Endothelial cell of umbilical vein (primary cell): ENCODE data around the gene TMEM43. TPM values are rescaled to one million over a fixed set of nuclear protein-coding genes. Genes with fewer than 3 reads are reported as not detected.

ENCODE experiments used
- BruUV-seq: library from RNA; stranded (reverse); fragments of 400-500 nt; replicated peaks from 2 replicates; lab custom pipeline; 2021; lab: Mats Ljungman, UMichigan
- CTCF ChIA-PET: fragments of 300-600, 350-600 bp; sonication (Branson Sonifier 250); formaldehyde crosslinking; loops from one replicate; lab custom pipeline; 2021; ENCODE audit warnings: antibody characterized with exemption, inconsistent platforms; lab: Charles Lee
- POLR2A ChIA-PET: fragments of 300-600, 350-600 bp; sonication (Branson Sonifier 250); formaldehyde crosslinking; loops from one replicate; lab custom pipeline; 2021; ENCODE audit warnings: antibody characterized with exemption, inconsistent platforms; lab: Charles Lee
- DNase-seq: peaks from one replicate; pipeline ENCODE4 v3.0.0-alpha.2; 2011; ENCODE audit warnings: low read depth, low spot score
- FAIRE-seq: peaks from 2 replicates; lab custom pipeline; 2011; peaks lifted over from hg19 to GRCh38; lab: Jason Lieb, UNC
- H2AFZ ChIP-seq: 2 replicates; pipeline ENCODE4 v1.6.0; 2012; ENCODE audit warnings: low read depth, low read length, control low read depth, inconsistent platforms
- H3K27ac ChIP-seq: 2 replicates; pipeline ENCODE4 v1.5.1; 2011; ENCODE audit warnings: low read depth, mild to moderate bottlenecking, control low read depth, low read length, moderate library complexity; ENCODE audit not compliant: insufficient read depth
- H3K27me3 ChIP-seq, 2 experiments: 2 replicates each; pipeline versions ENCODE4 v1.6.0 to v1.6.1; 2011; ENCODE audit warnings: low read length in 2 of 2, mixed read lengths in 1 of 2; ENCODE audit not compliant: control insufficient read depth in 2 of 2, insufficient read depth in 2 of 2
- H3K36me3 ChIP-seq, 2 experiments: 2 replicates in 1 of 2; 3 replicates in 1 of 2; pipeline ENCODE4 v1.5.1; 2011; ENCODE audit warnings: low read length in 2 of 2, mild to moderate bottlenecking in 1 of 2, moderate library complexity in 1 of 2; ENCODE audit not compliant: control insufficient read depth in 2 of 2, insufficient read depth in 2 of 2; ENCODE audit errors: extremely low read depth in 1 of 2
- H3K4me1 ChIP-seq: 3 replicates; pipeline ENCODE4 v1.5.1; 2011; ENCODE audit warnings: mild to moderate bottlenecking, low read length; ENCODE audit not compliant: control insufficient read depth, insufficient read depth; ENCODE audit errors: extremely low read depth
- H3K4me2 ChIP-seq: 2 replicates; pipeline ENCODE4 v1.6.1; 2011; ENCODE audit warnings: low read length, control low read depth, mixed read lengths; ENCODE audit not compliant: insufficient read depth
- H3K4me3 ChIP-seq, 3 experiments: fragments of 200-600 bp in 1 of 3; sonication (generic), shearing (Covaris generic) in 1 of 3; replicated peaks in 1 of 3; 2 replicates each; pipeline ENCODE4 v1.5.1; 2011 to 2016; ENCODE audit warnings: control low read depth in 3 of 3, low read length in 3 of 3, mild to moderate bottlenecking in 2 of 3, inconsistent platforms in 1 of 3, low read depth in 1 of 3, moderate library complexity in 1 of 3; ENCODE audit not compliant: insufficient read depth in 1 of 3
- H3K79me2 ChIP-seq: 2 replicates; pipeline ENCODE4 v1.6.0; 2012; ENCODE audit warnings: low read length, inconsistent platforms; ENCODE audit not compliant: control insufficient read depth, insufficient read depth
- H3K9ac ChIP-seq: replicated peaks from 2 replicates; pipeline ENCODE3; 2011; ENCODE audit warnings: low read length, control low read depth; ENCODE audit not compliant: insufficient read depth; ENCODE audit errors: extremely low read depth
- H3K9me1 ChIP-seq: replicated peaks from 3 replicates; pipeline ENCODE4 v1.6.0; 2011; ENCODE audit warnings: mild to moderate bottlenecking, low read length; ENCODE audit not compliant: control insufficient read depth, insufficient read depth; ENCODE audit errors: extremely low read depth
- H3K9me3 ChIP-seq: replicated peaks from 2 replicates; pipeline ENCODE4 v1.5.1; 2012; ENCODE audit warnings: low read length, inconsistent platforms; ENCODE audit not compliant: control insufficient read depth, insufficient read depth
- H4K20me1 ChIP-seq: replicated peaks from 2 replicates; pipeline ENCODE3; 2011; ENCODE audit warnings: mild to moderate bottlenecking, low read length; ENCODE audit not compliant: control insufficient read depth, insufficient read depth; ENCODE audit errors: extremely low read depth
- CTCF ChIP-seq, 2 donors: IDR thresholded peaks; 1 replicate in 1 of 2; 2 replicates in 1 of 2; pipeline ENCODE4 v1.5.1; 2011; ENCODE audit warnings: low read length in 2 of 2, mild to moderate bottlenecking in 2 of 2, moderate library complexity in 2 of 2, control low read depth in 1 of 2, inconsistent platforms in 1 of 2, low read depth in 1 of 2; ENCODE audit not compliant: insufficient read depth in 1 of 2; ENCODE audit errors: extremely low read depth in 1 of 2
- EZH2 ChIP-seq: IDR thresholded peaks from 2 replicates; pipeline ENCODE4 v1.6.1; 2012; ENCODE audit warnings: borderline replicate concordance, low read depth, mild to moderate bottlenecking, moderate library complexity, low read length, inconsistent platforms; ENCODE audit not compliant: severe bottlenecking
- GATA2 ChIP-seq: IDR thresholded peaks from 2 replicates; pipeline ENCODE4 v1.7.0; 2011; ENCODE audit warnings: low read depth, mild to moderate bottlenecking, moderate library complexity, mixed read lengths, low read length; ENCODE audit not compliant: insufficient read length, insufficient read depth
- JUN ChIP-seq: IDR thresholded peaks from 2 replicates; pipeline ENCODE4 v1.6.1; 2011; ENCODE audit warnings: borderline replicate concordance, low read depth; ENCODE audit not compliant: insufficient read length, insufficient read depth
- MYC ChIP-seq: IDR thresholded peaks from one replicate; pipeline ENCODE4 v1.6.1; 2011; ENCODE audit warnings: mild to moderate bottlenecking, low read depth, low read length
- POLR2A ChIP-seq: IDR thresholded peaks from 2 replicates; pipeline ENCODE4 v1.6.1; 2012; ENCODE audit warnings: low read depth, mild to moderate bottlenecking, control low read depth, low read length
- POLR2AphosphoS5 ChIP-seq: IDR thresholded peaks from 2 replicates; pipeline ENCODE4 v1.6.1; 2012; ENCODE audit warnings: low read depth, mild to moderate bottlenecking, control low read depth, low read length, moderate library complexity; ENCODE audit not compliant: insufficient read depth
- dilution Hi-C: fragments of 300-500 bp; cut with MboI; formaldehyde crosslinking; loops from one replicate; pipeline ENCODE4 v1.15.0; 2019; ENCODE audit warnings: low sequenced_read_pairs; ENCODE audit not compliant: extremely low pct_ligation_motif_present
- intact Hi-C: fragments of 100-400 bp; cut with micrococcal nuclease; formaldehyde crosslinking; loops from one replicate; pipeline ENCODE4 v1.10.0; 2022
- polyA plus RNA-seq, 4 experiments: library from polyadenylated mRNA; depleted of rRNA in 3 of 4; stranded (reverse) in 3 of 4; unstranded in 1 of 4; fragments of >200 nt; gene quantifications; 2 replicates each; pipeline versions ENCODE4 v1.2.1 to v1.2.3, GENCODE V29; 2011 to 2012; ENCODE audit warnings: missing spikeins in 1 of 4
- total RNA-seq: library from RNA; stranded (reverse); gene quantifications from 2 replicates; pipeline ENCODE4 v1.2.3, GENCODE V29; 2021

TMEM43 gene
- total and polyA plus RNA-seq, 2 donors (not counting 3 experiments of a cell fraction or from before 2014, with no cell fraction given), result 80.6 to 119 TPM

DNA sequence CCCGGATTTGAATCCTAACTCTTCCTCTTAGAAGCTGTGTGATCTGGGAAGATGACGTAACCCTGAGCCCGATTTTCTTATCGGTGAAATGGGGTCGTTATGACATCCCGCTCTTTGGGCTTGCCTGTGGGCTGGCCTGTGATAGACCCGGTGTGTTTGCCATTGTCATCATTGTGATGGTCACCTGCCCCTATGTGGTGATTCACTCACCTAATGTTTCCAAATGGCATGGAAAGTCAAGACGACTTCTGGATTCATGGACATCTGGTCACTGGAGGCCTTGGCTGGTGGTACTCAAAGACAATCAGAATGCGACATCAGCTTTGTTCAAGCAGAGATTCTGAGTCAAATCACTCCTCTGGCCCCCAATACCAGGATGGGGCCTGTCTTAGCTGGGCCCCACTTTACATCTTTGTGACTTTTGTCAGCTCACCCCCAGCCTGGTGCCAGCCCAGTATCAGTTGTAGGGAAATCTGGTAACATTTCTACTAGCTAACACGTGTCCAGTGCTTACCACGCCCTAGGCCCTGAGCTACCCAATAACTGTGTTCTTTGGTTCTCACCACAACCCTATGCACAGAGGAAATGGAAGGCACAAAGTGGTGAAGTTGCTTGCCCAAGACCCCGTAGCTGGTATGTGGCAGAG, 2.8 kb downstream of the TMEM43 start:
- Histone ChIP-seq H4K20me1 (no peaks in the 10 kb centered on the region), H3K79me2 (peaks cover 49% of the 10 kb centered on the region), H3K4me1 (peaks cover 22% of the 10 kb centered on the region), H3K27ac (no peak overlapping the region), H3K9me1 (no peaks in the 10 kb centered on the region), H3K9ac (no peak overlapping the region), H2AFZ (no peak overlapping the region), H3K4me3 (no peak overlapping the region), H3K36me3 (peaks cover 3 to 19% of the 10 kb centered on the region in 2 experiments), H3K9me3 (no peaks in the 10 kb centered on the region), H3K4me2 (no peak overlapping the region), H3K27me3 (no peaks in the 10 kb centered on the region)
- no peak for FAIRE-seq
- dilution Hi-C loops (no loop called here), intact Hi-C loops (no loop called here)
- TF ChIP-seq MYC (no peak), POLR2A (no peak), CTCF (IDR thresholded peaks at IDR 0.05; ENCODE audit: extremely low read depth in 1 of 2, insufficient read depth in 1 of 2, low read depth in 1 of 2, low read length in 2 of 2) (no peak), EZH2 (no peak), POLR2AphosphoS5 (no peak), JUN (no peak), GATA2 (no peak)
- no TSS peak for BruUV-seq
- ChIA-PET CTCF (no interaction called here), POLR2A (no interaction called here)
- no peak for DNase-seq
